K562 (cell line): Measurements from ENCODE around the gene HSPB3. TPM values are rescaled to one million over a fixed set of nuclear protein-coding genes. Genes with fewer than 3 reads are reported as not detected.

Experiments
- ATAC-seq: fragments of 200-7000 bp; cut with Tn5 transposase; 3 replicates; pipeline ENCODE4 v1.9.1; 2020; ENCODE audit warnings: moderate library complexity
- BruUV-seq: library from RNA; stranded (reverse); fragments of 400-500 nt; replicated peaks from 2 replicates; lab custom pipeline; 2021; lab: Mats Ljungman, UMichigan
- CTCF ChIA-PET: fragments of 300-600 bp; formaldehyde crosslinking; extraction: SDS; loops from one replicate; lab custom pipeline; 2021; ENCODE audit warnings: low intra/inter-chr PET ratio; lab: Yijun Ruan, JAX
- POLR2A ChIA-PET: fragments of 300-600, 350-650 bp; sonication (Branson Sonifier 250); formaldehyde crosslinking; extraction: SDS; loops from one replicate; lab custom pipeline; 2021; ENCODE audit warnings: antibody characterized with exemption, inconsistent platforms; lab: Yijun Ruan, JAX
- DNase-seq, 4 experiments: peaks; one replicate each; pipeline versions ENCODE4 v3.0.0 to v3.0.0-alpha.2; 2011 to 2018; ENCODE audit warnings: low spot score in 3 of 4, mixed read lengths in 3 of 4; ENCODE audit errors: extremely low read depth in 1 of 4
- FAIRE-seq: peaks from 2 replicates; lab custom pipeline; 2011; peaks lifted over from hg19 to GRCh38; lab: Jason Lieb, UNC
- H2AFZ ChIP-seq: 2 replicates; pipeline ENCODE4 v1.6.0; 2011; ENCODE audit warnings: low read depth, low read length, control low read depth, inconsistent platforms
- H3K27ac ChIP-seq: fragments of 200-600 bp; 3 replicates; pipeline ENCODE4 v1.8.0; 2011; ENCODE audit warnings: low read depth, mild to moderate bottlenecking, control low read depth, inconsistent platforms, low read length, moderate library complexity, mixed read lengths; ENCODE audit errors: extremely low read depth
- H3K27me3 ChIP-seq, 2 experiments: fragments of 300-600 bp in 1 of 2; 2 replicates in 1 of 2; 3 replicates in 1 of 2; pipeline versions ENCODE4 v1.6.0 to v1.8.0; 2011; ENCODE audit warnings: inconsistent platforms in 2 of 2, low read length in 2 of 2, mild to moderate bottlenecking in 1 of 2, mixed read lengths in 1 of 2, moderate library complexity in 1 of 2; ENCODE audit not compliant: control insufficient read depth in 2 of 2, insufficient read depth in 2 of 2
- H3K36me3 ChIP-seq: fragments of 300-600 bp; 3 replicates; pipeline ENCODE4 v1.8.0; 2011; ENCODE audit warnings: mild to moderate bottlenecking, low read length, inconsistent platforms; ENCODE audit not compliant: control insufficient read depth, insufficient read depth
- H3K4me1 ChIP-seq, 2 experiments: fragments of 200-600 bp in 1 of 2; replicated peaks in 1 of 2; 2 replicates in 1 of 2; 3 replicates in 1 of 2; pipeline versions ENCODE4 v1.5.1 to v1.8.0; 2011; ENCODE audit warnings: inconsistent platforms in 2 of 2, low read length in 2 of 2, mild to moderate bottlenecking in 1 of 2, mixed read lengths in 1 of 2, moderate library complexity in 1 of 2; ENCODE audit not compliant: control insufficient read depth in 2 of 2, insufficient read depth in 2 of 2
- H3K4me2 ChIP-seq: 2 replicates; pipeline ENCODE4 v1.6.1; 2011; ENCODE audit warnings: low read length, control low read depth, inconsistent platforms, mixed read lengths; ENCODE audit not compliant: insufficient read depth
- H3K4me3 ChIP-seq: fragments of 200-600 bp; sonication (generic), shearing (Covaris generic); 2 replicates; pipeline ENCODE4 v1.5.1; 2016; ENCODE audit warnings: control low read depth, inconsistent platforms
- H3K79me2 ChIP-seq: fragments of 200-600 bp; 3 replicates; pipeline ENCODE4 v1.8.0; 2011; ENCODE audit warnings: low read length, inconsistent platforms; ENCODE audit not compliant: control insufficient read depth, insufficient read depth
- H3K9ac ChIP-seq, 2 experiments: 2 replicates each; pipeline versions ENCODE4 v1.6.0 to v1.6.1; 2011; ENCODE audit warnings: low read depth in 2 of 2, low read length in 2 of 2, control low read depth in 1 of 2, inconsistent platforms in 1 of 2, mild to moderate bottlenecking in 1 of 2, mixed read lengths in 1 of 2; ENCODE audit not compliant: insufficient read depth in 1 of 2
- H3K9me1 ChIP-seq: one replicate; pipeline ENCODE4 v1.6.0; 2011; ENCODE audit warnings: inconsistent platforms, mild to moderate bottlenecking, low read length, moderate library complexity; ENCODE audit not compliant: control insufficient read depth, insufficient read depth
- H3K9me3 ChIP-seq: replicated peaks from 2 replicates; pipeline ENCODE4 v1.5.1; 2011; ENCODE audit warnings: low read depth, low read length, inconsistent platforms; ENCODE audit not compliant: control insufficient read depth, insufficient read depth
- H4K20me1 ChIP-seq: replicated peaks from 2 replicates; pipeline ENCODE4 v1.6.1; 2011; ENCODE audit warnings: low read length, inconsistent platforms, mixed read lengths; ENCODE audit not compliant: control insufficient read depth, insufficient read depth
- ARID2 ChIP-seq: fragments of 450-650 bp; IDR thresholded peaks from 2 replicates; pipeline ENCODE4 v1.6.1; 2017; ENCODE audit warnings: antibody characterized with exemption, mild to moderate bottlenecking
- CHCHD3 ChIP-seq: fragments of 250-450 bp; sonication (Bioruptor Pico); IDR thresholded peaks from 2 replicates; pipeline ENCODE4 v2.1.2; 2022; ENCODE audit warnings: mild to moderate bottlenecking
- CREBBP ChIP-seq: IDR thresholded peaks from one replicate; pipeline ENCODE4 v1.6.1; 2012; ENCODE audit warnings: low read depth, mild to moderate bottlenecking, control low read depth, inconsistent platforms, low read length
- CREM ChIP-seq: IDR thresholded peaks from 2 replicates; pipeline ENCODE4 v1.6.1; 2014; ENCODE audit warnings: antibody characterized with exemption, low read depth
- EWSR1 ChIP-seq: fragments of 450-650 bp; IDR thresholded peaks from 2 replicates; pipeline ENCODE4 v1.6.1; 2018; ENCODE audit warnings: borderline replicate concordance, mild to moderate bottlenecking, low read depth, moderate library complexity; ENCODE audit not compliant: partially characterized antibody
- GATAD2A ChIP-seq: fragments of 450-650 bp; IDR thresholded peaks from 2 replicates; pipeline ENCODE4 v1.6.1; 2017
- HDAC8 ChIP-seq: fragments of 450-650 bp; IDR thresholded peaks from 2 replicates; pipeline ENCODE4 v1.6.1; 2016; ENCODE audit warnings: mild to moderate bottlenecking, missing genetic modification characterization, moderate library complexity, missing compliant biosample characterization
- MCM3 ChIP-seq: fragments of 450-650 bp; IDR thresholded peaks from 2 replicates; pipeline ENCODE4 v1.6.1; 2016
- POLR2A ChIP-seq: fragments of 450-650 bp; conservative IDR thresholded peaks from 2 replicates; pipeline ENCODE4 v1.6.1; 2016
- POLR2AphosphoS5 ChIP-seq: IDR thresholded peaks from 2 replicates; pipeline ENCODE4 v1.6.1; 2011; ENCODE audit warnings: mild to moderate bottlenecking, low read depth, low read length, moderate library complexity; ENCODE audit not compliant: control insufficient read depth, insufficient read depth
- SMAD1 ChIP-seq: fragments of 150-350 bp; IDR thresholded peaks from 2 replicates; pipeline ENCODE4 v1.6.1; 2014; ENCODE audit warnings: low read length, low read depth; ENCODE audit not compliant: partially characterized antibody
- STAT5A ChIP-seq: IDR thresholded peaks from 2 replicates; pipeline ENCODE4 v1.6.1; 2012; ENCODE audit warnings: low read length, inconsistent platforms, borderline replicate concordance
- WGBS: fragments of 100-300 bp; shearing (Covaris generic); methylation state at CpG from one replicate; pipeline ENCODE4 v1.1.6; 2016; ENCODE audit warnings: low coverage, mixed read lengths; ENCODE audit not compliant: insufficient coverage; ENCODE audit errors: missing lambda C conversion rate; 5-methylcytosine and 5-hydroxymethylcytosine counted together
- in situ Hi-C: fragments of 300-500 bp; cut with MboI; formaldehyde crosslinking; loops from 4 replicates; pipeline ENCODE4 v1.15.0; 2018; ENCODE audit warnings: inconsistent platforms, mixed read lengths
- intact Hi-C: fragments of 100-400 bp; cut with micrococcal nuclease; formaldehyde crosslinking; loops from 2 replicates; pipeline ENCODE4 v1.14.2; 2022
- polyA plus RNA-seq, 8 experiments: library from polyadenylated mRNA; depleted of rRNA in 4 of 8; stranded (reverse) in 5 of 8; unstranded in 3 of 8; fragments of >200 nt; fragmentation: Nextera tagmentation in 2 of 8; fragmentation: Illumina TruSeq in 1 of 8; extraction: Ambion mirVana in 2 of 8; extraction: Trizol in 1 of 8; gene quantifications; 2 replicates each; pipeline versions ENCODE4 v1.2.1 to v1.2.3, GENCODE V29; 2011 to 2014; ENCODE audit warnings: inconsistent platforms in 1 of 8, missing spikeins in 1 of 8
- total RNA-seq, 7 experiments: library from RNA; depleted of rRNA in 6 of 7; stranded (reverse); fragments of >200 nt in 6 of 7; fragmentation: Illumina TruSeq in 2 of 7; extraction: Trizol in 2 of 7; gene quantifications; 2 replicates each; pipeline versions ENCODE4 v1.2.1 to v1.2.3, GENCODE V29; 2011 to 2021; ENCODE audit warnings: low replicate concordance in 1 of 7
- TF ChIP-seq, protein P1 (sequence below): sonication (generic); formaldehyde crosslinking; IDR thresholded peaks from 2 replicates; pipeline ENCODE4 v1.8.1; 2023; ENCODE audit warnings: mild to moderate bottlenecking, missing genetic modification reagents
- TF ChIP-seq, protein P2 (sequence below): fragments of 250-450 bp; sonication (Bioruptor Pico); IDR thresholded peaks from 2 replicates; pipeline ENCODE4 v1.4.0; 2020

The HSPB3 gene
- total and polyA plus RNA-seq, 9 of the 15 experiments (the other 6 are each of a cell fraction or from before 2014, with no cell fraction given): 2.4 to 6.3 (median 3.4) TPM

DNA sequence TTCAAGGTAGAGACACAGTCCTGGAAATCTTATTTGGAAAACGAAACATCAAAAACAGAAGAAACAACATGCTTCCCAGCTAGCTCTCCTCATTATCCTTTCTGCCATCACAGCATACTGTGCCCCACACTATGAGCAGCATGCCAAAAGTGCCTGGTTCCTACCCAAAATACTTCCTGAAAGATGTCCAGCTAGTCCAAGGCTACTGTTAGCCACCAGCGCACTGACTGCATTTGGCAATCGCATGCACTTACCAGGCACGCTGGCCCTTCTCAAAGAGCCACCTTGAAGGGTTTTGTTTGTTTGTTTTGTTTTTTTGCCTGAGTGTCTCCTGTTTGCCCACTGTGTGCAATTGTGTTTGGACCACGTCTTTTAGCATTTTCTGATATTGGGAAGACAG, 6.8 kb downstream of the HSPB3 start:
- no peak overlapping the region for H3K4me2 ChIP-seq
- DNase-seq (no peak), FAIRE-seq (no peak), ATAC-seq (no peak)
- POLR2A ChIA-PET: interaction anchor here (1.0 kb wide), 1 partner anchor 9 kb away, joined by 3 read pairs; no protein-coding TSS in a partner anchor
- H3K4me1 ChIP-seq: peaks cover 5 to 15% of the 10 kb centered on the region in 2 experiments
- H2AFZ ChIP-seq: no peak overlapping the region
- H3K9me3 ChIP-seq: no peaks in the 10 kb centered on the region
- H3K27me3 ChIP-seq: no peaks in the 10 kb centered on the region
- BruUV-seq: no TSS peak
- H3K27ac ChIP-seq: no peak overlapping the region
- in situ Hi-C loops: no loop called here
- CTCF ChIA-PET: no interaction called here
- no peaks in the 10 kb centered on the region for H3K36me3 ChIP-seq
- intact Hi-C loops: no loop called here
- no peaks in the 10 kb centered on the region for H3K79me2 ChIP-seq
- H3K4me3 ChIP-seq: no peak overlapping the region
- H4K20me1 ChIP-seq: no peaks in the 10 kb centered on the region
- WGBS: 53% methylated on average over 5 of the region's 5 CpGs
- no peaks in the 10 kb centered on the region for H3K9me1 ChIP-seq
- H3K9ac ChIP-seq: no peak overlapping the region
- TF ChIP-seq CREBBP (no peak), CREM (no peak), ARID2 (no peak), EWSR1 (no peak), POLR2A (no peak), HDAC8 (tag) (no peak), GATAD2A (no peak), MCM3 (no peak), STAT5A (no peak), CHCHD3 (CRISPR knock-in tag) (no peak), POLR2AphosphoS5 (no peak), SMAD1 (no peak)
- TF ChIP-seq, protein P1, sequence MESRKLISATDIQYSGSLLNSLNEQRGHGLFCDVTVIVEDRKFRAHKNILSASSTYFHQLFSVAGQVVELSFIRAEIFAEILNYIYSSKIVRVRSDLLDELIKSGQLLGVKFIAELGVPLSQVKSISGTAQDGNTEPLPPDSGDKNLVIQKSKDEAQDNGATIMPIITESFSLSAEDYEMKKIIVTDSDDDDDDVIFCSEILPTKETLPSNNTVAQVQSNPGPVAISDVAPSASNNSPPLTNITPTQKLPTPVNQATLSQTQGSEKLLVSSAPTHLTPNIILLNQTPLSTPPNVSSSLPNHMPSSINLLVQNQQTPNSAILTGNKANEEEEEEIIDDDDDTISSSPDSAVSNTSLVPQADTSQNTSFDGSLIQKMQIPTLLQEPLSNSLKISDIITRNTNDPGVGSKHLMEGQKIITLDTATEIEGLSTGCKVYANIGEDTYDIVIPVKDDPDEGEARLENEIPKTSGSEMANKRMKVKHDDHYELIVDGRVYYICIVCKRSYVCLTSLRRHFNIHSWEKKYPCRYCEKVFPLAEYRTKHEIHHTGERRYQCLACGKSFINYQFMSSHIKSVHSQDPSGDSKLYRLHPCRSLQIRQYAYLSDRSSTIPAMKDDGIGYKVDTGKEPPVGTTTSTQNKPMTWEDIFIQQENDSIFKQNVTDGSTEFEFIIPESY (CRISPR knock-in tag): no peak
- TF ChIP-seq, protein P2, sequence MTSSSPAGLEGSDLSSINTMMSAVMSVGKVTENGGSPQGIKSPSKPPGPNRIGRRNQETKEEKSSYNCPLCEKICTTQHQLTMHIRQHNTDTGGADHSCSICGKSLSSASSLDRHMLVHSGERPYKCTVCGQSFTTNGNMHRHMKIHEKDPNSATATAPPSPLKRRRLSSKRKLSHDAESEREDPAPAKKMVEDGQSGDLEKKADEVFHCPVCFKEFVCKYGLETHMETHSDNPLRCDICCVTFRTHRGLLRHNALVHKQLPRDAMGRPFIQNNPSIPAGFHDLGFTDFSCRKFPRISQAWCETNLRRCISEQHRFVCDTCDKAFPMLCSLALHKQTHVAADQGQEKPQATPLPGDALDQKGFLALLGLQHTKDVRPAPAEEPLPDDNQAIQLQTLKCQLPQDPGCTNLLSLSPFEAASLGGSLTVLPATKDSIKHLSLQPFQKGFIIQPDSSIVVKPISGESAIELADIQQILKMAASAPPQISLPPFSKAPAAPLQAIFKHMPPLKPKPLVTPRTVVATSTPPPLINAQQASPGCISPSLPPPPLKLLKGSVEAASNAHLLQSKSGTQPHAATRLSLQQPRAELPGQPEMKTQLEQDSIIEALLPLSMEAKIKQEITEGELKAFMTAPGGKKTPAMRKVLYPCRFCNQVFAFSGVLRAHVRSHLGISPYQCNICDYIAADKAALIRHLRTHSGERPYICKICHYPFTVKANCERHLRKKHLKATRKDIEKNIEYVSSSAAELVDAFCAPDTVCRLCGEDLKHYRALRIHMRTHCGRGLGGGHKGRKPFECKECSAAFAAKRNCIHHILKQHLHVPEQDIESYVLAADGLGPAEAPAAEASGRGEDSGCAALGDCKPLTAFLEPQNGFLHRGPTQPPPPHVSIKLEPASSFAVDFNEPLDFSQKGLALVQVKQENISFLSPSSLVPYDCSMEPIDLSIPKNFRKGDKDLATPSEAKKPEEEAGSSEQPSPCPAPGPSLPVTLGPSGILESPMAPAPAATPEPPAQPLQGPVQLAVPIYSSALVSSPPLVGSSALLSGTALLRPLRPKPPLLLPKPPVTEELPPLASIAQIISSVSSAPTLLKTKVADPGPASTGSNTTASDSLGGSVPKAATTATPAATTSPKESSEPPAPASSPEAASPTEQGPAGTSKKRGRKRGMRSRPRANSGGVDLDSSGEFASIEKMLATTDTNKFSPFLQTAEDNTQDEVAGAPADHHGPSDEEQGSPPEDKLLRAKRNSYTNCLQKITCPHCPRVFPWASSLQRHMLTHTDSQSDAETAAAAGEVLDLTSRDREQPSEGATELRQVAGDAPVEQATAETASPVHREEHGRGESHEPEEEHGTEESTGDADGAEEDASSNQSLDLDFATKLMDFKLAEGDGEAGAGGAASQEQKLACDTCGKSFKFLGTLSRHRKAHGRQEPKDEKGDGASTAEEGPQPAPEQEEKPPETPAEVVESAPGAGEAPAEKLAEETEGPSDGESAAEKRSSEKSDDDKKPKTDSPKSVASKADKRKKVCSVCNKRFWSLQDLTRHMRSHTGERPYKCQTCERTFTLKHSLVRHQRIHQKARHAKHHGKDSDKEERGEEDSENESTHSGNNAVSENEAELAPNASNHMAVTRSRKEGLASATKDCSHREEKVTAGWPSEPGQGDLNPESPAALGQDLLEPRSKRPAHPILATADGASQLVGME (CRISPR knock-in tag): no peak
